AG09319 (cell line): ENCODE measurements around the gene SORBS1.

Experiments
- DNase-seq: peaks from one replicate; pipeline ENCODE4 v3.0.0-alpha.2; 2010; ENCODE audit warnings: low read depth; ENCODE audit errors: extremely low read depth
- TF ChIP-seq, protein P1 (sequence below): IDR thresholded peaks from 2 replicates; pipeline ENCODE4 v1.5.1; 2011; ENCODE audit warnings: low read depth, mild to moderate bottlenecking, inconsistent platforms, low read length, moderate library complexity

Gene SORBS1

DNA sequence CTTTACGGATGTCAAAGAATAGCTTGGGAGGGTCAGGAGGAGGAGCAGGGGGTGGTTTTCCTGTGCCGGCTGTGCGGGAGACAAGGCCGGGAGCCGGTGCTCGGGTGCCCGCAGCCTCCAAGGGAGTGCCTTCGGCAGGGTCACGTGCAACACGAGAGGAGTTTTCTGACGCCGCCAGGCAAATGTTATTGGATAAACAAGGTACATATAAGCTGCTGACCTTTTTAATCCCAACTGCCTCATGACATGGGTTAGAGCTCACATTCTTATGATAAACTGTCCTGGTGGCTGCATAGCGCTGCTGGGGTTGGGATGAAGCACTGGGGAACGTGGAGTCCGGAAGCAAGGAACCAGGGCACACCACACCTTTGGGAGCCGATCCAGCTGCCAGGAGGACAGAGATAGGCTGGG lies 145.5 kb downstream of the SORBS1 start:
- DNase-seq = no peak
- TF ChIP-seq, protein P1, sequence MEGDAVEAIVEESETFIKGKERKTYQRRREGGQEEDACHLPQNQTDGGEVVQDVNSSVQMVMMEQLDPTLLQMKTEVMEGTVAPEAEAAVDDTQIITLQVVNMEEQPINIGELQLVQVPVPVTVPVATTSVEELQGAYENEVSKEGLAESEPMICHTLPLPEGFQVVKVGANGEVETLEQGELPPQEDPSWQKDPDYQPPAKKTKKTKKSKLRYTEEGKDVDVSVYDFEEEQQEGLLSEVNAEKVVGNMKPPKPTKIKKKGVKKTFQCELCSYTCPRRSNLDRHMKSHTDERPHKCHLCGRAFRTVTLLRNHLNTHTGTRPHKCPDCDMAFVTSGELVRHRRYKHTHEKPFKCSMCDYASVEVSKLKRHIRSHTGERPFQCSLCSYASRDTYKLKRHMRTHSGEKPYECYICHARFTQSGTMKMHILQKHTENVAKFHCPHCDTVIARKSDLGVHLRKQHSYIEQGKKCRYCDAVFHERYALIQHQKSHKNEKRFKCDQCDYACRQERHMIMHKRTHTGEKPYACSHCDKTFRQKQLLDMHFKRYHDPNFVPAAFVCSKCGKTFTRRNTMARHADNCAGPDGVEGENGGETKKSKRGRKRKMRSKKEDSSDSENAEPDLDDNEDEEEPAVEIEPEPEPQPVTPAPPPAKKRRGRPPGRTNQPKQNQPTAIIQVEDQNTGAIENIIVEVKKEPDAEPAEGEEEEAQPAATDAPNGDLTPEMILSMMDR = no peak

DNA sequence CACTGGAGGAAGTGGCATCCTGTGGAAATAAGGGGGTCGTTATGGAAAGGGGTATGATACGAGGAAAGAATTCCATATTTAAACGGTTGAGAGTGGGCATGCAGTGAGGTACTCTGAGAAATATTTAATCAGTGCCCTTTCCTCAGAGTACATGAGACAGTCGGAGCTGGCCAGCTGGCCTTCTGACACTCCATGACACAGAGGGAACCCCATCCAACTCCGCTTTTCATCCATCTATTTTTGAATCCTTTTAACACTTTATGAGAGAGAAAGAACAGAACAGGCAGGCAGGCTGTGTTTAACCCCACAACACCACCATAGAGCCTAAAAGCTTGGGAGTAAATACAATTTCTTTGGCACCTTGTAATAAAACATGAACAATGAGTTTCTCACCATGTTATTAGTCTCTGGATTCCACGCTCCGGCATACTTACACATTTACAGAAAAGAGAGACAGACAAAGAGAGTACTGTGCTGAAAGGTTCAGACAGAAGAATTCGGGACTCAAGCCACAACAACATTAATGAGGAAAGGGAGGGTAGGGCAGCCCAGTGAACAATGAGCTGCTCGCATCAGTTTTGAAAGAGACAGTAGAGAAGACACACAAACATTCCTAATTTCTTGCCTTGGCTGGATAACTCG lies 146.2 kb downstream of the SORBS1 start:
- DNase-seq = no peak
- TF ChIP-seq, protein P1 = no peak

DNA sequence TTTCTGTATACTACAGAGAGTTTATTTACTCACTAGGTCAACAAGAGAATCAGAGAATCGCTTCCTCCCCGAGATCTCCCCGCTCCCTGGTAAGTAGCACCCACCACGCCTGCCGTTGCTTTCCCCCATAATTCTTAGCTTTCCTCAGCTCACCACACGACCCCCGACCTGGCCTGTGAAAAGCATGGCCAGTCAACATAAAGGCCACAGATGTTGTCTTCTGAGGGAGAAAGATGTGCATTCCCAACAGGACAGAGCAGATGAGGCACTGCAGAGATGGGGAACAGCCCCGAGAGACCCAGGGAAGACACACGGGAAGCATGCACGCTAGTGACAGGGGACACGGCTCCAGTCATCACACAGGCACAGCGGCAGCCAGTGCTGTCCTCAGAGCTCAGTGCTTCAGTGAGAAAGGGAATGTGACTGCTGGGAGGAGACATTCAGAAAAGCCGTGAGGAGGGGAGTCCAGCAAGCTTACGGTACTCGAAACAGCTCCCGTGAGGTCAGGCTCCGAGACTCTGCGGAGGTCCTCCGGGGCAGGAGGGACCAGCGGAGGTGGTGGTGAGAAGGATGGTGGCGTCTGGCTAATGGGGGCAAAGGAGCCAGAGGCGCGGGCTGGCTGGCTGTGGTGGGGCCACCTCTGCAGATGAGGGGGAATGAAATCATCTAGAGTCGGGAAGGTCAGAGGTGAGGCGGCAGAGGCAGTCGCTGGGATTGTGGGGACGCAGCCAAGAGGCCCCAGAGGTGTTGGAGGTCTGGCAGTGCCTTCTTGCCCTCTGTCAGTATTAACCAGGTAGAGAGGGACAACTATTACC lies 146.9 kb downstream of the SORBS1 start:
- no peak for DNase-seq
- TF ChIP-seq, protein P1 = no peak

DNA sequence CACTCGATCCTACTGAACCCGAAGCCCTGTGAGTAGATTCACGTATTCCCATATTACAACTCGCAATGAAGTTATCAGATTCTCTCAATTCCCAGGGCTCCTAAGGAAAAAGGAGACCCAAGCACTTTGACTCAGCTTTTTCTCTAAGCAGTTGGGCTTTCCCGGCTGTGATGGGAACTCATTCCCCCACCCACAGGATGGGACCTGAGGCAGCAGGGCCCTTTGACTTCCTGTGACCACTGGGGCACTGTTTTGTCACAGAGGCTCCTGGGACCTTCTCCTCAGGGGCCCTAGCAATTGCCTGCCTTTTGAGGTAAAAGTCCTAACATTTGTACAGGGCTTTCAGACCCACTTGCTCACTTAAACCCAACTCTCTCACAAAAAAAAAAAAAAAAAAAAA lies 147.6 kb downstream of the SORBS1 start:
- no peak for DNase-seq
- TF ChIP-seq, protein P1 = no peak

DNA sequence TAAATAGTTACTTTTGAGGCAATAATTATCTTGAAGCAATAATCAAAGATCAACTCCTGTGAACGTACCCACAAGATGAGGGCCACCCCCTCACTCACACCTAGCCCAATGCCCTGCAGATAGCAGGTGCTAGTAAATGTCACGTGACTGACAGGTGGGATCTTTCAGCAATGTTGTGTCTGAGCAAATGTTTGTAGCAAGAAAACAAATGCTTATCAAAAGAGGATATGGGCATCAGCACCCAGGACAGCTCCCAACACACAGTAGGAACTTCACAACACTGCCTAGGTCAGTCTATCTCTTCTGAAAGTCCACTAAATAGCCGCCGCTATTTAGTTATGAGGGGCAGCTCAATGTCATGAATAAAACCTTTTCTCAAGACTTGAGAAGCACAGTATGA lies 149.5 kb downstream of the SORBS1 start:
- DNase-seq = no peak

DNA sequence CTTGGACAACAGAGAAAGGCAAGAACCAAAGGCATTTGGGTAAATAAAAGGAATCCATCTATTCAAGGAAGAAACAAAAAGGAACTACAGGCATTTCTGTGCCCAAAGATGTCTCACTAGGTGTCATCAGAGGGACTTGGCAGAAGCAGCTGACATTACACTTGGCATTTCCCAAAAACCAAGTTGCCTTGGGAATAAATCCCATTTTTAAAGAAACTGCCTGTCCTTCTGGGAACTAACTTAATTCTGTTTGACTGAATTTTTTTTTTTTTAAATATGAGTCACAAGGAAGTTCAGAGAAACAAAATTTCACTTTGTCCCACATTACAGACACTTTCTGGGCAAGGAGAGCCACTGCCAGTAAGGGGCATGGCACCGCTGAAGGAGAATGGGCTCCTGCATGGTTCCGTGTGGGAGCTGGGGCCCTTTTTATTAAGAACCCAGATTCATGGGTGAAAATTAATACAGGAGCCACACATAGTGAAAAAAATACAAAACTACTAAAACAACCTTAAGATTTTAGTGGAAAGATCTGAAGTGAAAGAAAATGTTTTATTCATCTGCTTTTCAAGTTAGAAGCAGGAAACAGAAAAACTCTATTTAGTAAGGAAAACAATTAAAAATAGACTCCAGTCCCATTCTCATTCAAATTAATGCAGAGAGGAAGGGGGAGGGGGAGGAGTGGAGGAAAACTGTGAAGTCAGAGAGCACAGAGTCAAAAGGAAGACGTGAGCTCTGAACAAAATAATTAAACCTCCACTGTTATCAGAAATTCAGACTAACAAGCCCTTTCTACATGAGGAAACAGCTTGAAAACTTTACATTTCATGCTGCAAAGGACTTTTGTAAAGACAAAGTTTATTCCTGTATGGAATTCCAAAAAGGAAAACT lies 151.9 kb downstream of the SORBS1 start:
- TF ChIP-seq, protein P1 = no peak
- DNase-seq = no peak

More for the DNA sequence above, 149.5 kb downstream of the SORBS1 start:
- TF ChIP-seq, protein P1 = no peak
